Stimulated activated naive CD8-positive, alpha-beta T cell treated with anti-CD3 and anti-CD28 coated beads, Interleukin-15, Interleukin-2, amounts not matched to agents 100 U/mL and 50 U/mL, for 24 hours (primary cell): ENCODE results near the gene KCNJ5.
"Not testable (repeated sequence)": the region's sequence is repeated elsewhere in the genome, so short reads cannot be mapped to it uniquely, and the experiment has no call there.

Source experiments
- ATAC-seq: fragments of 150-1000 bp; cut with Tn5 transposase; one replicate; pipeline ENCODE4 v1.10.0; 2021
- DNase-seq: peaks from one replicate; pipeline ENCODE4 v3.0.0; 2021

The KCNJ5 gene

DNA sequence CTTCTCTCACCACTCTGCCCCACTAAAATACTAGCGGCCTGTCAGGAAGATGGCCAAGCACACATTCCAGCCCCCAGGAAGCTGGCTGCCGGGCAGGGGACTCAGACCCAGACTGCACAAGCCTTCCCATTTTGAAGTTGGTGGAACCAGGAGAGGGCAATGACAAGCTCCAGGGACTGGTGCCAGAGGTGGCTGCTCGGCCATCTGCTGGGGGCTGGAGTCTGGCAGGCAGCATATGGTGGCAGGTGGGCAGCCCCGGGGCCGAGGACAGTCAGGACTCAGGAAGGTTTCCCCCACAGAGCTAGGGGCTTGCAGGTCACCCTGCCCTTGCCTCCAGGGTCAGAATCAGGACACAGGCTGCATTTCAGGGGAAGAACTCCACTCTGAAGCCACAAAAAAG is 22.6 kb downstream of the KCNJ5 start:
- ATAC-seq: no peak
- DNase-seq: no peak

DNA sequence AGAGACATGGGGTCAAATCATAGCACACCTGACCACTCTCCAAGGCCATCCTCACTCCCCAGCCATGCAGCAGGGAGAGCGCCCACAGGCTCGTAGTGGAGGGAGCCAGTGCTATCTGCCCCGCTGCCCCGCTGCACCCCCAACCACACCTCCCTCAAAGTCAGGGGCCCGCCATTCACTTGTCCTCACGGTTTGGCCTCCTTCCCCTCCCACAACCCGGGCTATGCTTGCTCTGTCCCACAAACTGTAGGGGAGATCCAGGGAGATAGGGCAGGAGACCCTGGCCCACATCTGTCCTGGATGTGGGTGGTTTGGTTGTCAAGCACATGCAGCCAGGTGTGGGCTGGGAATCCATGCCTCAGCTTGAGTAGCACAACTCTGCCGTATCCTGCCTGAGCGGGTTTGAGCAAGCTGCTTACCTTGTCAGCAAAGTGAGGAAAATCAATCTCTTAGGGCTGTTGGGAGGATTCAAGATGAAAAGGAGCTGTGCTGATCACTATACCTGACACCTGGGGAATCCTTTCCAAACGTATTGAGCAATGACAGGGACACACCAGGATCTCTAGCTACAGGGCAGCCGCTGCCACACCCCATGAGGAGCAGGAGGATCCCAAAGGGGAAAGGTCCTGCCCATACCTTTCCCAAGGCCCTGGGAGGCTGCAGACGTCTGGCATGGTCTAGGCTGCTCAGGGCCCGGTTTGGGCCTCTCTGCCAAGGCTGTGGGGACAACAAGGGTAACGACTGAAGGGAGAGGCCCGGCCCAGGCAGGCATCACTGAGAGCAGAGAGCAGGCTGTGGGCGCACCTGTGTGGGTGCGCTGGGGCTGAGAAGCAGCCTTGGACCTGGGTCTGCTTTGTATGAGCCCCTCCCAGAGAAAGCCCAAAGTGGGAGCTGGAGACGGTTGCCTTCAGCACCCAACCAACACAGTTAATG is 23.3 kb downstream of the KCNJ5 start:
- DNase-seq (no peak), ATAC-seq (no peak)

DNA sequence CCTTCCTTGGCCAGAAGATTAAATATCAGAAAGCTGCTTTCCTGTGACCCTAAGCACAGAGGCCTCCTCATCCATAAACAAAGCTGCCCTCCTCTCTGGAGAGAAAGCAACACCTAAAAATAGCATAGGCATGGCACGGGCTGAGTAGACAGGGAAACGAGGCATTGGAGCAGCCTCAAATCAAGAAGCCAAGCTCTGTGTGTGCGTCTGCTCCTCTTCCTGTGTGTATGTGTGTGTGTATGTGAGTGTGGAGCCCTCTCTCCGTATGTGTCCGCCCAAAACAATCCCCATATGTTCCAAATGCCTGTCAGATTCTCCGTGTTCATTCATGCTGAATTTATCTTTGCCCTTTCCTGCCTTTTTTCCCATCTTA is 24.0 kb downstream of the KCNJ5 start:
- no peak for ATAC-seq
- DNase-seq: no peak

DNA sequence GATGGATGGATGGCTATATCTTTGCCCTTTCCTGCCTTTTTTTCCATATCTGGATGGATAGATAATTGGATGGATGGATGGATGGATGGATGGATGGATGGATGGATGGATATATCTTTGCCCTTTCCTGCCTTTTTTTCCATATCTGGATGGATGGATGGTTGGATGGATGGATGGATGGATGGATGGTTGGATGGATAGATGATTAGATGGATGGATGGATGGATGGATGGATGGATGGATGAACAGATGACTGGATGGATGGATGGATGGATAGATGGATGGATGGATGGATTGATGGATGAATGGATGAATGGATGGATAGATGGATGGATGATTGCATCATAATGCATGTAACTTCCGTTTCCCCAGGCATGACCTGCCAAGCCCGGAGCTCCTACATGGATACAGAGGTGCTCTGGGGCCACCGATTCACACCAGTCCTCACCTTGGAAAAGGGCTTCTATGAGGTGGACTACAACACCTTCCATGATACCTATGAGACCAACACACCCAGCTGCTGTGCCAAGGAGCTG is 24.9 kb downstream of the KCNJ5 start:
- ATAC-seq (no peak), DNase-seq (no peak)

DNA sequence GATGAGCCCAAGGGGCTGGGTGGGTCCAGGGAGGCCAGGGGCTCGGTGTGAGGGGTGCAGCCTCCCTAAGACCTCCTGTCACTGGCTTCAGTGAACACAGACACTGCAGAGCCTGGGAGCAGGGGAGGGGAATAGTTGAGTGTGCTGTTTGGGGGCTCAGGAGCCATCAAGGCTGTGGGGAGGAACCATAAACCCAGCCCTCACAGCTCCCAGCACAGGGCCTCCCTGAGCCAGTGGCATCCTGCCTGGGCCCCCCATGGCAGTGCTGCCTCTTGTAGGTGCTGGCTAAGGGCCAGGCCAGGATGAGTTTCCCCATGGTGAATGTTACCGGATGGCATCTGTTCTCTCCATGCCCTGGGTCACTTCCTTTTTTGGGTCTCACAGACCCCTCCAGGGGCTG is 25.5 kb downstream of the KCNJ5 start:
- DNase-seq (no peak), ATAC-seq (no peak)

DNA sequence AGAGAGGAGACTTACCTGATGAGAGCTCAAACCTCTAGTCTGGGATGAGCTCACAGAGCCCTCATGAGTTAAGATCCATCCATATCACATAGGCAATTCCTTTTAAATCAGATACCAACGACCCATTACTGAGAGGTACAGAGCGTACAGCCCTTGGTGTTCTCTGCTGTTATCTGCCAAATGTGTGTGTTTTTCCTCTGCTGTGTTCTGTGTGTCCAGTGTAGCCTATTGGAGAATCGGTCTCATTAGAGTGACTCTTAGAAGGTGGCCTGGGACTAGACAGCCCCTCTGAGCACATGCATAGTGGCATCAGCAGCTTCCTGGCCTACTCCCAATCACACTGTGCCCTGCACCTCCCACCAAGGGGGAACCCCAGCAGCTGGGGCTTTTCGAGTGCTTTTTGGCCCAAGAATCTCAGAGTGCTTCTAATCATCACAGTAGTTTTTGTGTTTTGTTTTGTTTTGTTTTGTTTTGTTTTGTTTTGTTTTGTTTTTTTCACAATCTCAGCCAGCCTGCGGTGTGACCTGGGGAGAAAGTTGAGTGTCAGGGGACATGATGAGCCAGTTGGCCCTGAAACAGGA is 26.1 kb downstream of the KCNJ5 start:
- ATAC-seq (no peak), DNase-seq (no peak)

DNA sequence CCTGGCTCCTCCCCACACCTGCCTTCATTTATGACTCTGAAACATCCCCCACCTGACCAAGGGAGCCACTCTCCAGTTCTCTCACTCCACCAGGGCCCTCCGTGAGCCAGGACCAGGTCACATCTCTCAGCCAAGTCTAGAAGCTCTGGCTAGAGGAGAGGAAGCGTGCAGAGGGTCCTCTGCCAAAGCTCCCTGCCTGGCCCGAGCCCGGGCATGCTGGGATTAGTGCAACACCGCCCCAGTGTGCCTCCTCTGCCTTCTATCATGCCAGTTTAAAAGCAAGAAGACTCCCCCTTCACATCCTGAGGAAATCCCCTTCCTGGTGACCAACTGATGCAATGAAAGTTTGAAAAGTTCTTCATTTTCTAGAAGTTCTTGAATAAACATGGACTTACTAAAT is 28.1 kb downstream of the KCNJ5 start:
- no peak for DNase-seq
- ATAC-seq: no peak

DNA sequence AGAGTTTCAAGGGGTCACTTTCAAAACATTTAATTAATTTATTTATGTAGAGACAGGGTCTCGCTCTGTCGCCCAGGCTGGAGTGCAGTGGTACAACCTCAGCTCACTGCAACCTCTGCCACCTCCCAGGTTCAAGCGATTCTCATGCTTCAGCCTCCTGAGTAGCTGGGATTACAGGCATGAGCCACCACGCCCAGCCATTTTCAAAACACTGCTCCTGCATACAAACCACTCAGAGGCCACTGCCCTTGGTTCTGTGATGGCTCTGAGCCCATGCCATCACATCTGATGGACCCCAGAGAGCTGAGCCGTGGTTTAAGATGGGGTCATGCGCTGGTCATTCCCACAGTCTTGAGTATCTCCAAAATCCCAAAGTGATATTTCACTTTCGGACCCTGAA is 28.5 kb downstream of the KCNJ5 start:
- ATAC-seq, DNase-seq: not testable (repeated sequence)

DNA sequence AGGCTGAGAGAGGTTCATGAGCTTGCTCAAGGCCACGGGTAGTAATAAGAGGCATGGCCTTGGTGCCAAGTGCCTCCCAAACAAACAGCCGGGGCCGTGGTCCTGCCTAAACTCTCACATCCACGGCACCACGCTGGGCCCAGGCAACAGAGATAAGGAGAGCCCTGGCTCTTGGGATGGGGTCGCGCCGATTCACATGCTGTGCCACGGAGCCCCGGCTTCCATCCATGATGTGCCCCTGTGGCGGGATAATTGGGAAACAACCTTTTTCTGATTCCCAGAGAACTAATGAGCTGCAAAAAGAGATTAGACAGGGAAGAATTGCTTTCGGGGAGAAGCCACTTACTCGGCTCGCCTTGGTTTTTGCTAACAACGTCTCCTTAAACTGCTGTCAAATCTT is 29.5 kb downstream of the KCNJ5 start:
- DNase-seq (no peak), ATAC-seq (no peak)

DNA sequence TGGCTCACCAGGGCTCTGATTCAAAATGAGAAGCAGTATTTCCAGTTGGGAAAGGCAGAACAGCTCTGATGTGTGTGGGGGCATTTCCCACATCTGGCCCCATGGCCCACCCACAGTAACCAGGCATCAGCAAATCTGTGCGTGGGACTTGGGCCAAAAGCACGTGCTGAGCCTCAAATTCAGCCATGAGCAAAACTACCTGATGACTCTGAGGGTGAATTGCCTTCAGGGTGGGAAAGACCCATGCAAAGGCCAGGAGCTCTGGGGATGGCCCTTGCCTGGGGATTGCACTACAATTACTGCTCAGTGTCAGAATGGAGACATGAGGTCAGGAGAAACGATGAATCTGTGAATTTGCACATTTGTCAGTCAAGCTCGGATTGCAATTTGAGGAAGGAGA is 30.6 kb downstream of the KCNJ5 start:
- ATAC-seq (peak; percentile 49), DNase-seq (no peak)

DNA sequence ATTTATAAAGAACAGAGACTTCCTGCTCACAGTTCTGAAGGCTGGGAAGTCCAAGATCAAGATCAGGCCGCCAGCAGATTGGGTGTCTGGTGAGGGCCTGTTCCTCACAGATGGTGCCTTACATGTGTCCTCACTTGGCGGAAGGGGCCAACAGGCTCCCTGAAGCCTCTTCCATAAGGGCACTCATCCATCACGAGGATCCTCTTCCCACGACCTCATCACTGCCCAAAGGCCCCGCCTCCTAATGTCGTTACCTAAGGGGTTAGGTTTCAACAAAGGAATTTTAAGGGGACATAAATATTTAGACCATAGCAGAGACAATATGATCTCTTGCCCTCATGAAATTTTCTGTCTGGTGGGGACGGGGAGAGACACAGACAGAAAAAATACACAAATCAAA is 32.9 kb downstream of the KCNJ5 start:
- DNase-seq: no peak
- no peak for ATAC-seq

DNA sequence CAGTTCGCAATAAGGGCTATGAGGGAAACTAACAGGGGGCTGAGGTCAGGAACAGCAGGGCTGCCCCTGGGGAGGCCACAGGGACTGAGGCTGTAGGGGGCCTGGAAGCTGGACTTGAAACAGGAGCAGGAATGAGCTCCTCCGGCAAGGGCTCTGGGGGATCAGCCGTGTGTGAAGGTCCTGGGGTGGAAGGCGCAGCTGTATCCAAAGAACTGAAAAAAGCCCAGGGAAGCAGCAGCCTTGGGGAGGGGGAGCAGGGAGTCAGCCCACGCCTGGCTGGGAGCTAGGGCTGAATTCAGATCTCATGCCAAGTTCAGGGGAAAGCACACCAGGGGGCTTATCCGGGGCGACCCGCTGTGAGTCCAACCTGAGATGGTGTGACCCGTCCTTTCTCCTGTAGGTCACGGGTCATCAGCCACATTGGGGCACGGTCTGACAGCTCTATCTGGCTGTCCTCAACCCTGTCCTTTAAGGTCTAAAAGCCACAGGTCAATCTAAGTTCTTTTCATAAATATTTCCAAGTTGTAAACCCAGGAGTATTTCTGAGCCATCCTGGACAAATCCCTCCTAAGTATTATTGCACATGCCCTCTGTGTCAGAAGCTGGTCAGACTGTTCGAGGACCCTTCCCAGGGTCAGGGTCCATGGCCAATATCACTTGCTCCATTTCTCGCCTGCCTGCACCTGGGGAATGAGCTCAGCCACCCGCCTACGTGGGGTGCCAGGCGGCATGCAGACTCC is 33.5 kb downstream of the KCNJ5 start:
- ATAC-seq (no peak), DNase-seq (no peak)

DNA sequence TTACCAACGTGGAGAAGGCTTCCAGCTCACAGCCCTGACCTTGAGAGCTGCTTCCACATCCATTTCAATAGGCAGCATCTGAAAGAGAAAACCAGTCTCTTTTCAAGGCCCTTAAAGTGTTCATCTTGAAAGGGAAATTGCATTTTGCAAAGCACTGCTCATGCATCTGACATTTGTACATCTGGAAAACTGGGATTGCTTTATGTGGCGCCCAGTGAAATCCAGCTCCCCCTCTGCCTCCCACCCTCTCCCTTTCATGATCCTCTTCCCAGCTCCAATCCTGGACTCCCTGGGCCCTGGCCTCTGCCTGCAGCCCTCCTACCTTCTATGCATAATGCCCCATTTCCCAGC is 34.1 kb downstream of the KCNJ5 start:
- DNase-seq: no peak
- no peak for ATAC-seq

DNA sequence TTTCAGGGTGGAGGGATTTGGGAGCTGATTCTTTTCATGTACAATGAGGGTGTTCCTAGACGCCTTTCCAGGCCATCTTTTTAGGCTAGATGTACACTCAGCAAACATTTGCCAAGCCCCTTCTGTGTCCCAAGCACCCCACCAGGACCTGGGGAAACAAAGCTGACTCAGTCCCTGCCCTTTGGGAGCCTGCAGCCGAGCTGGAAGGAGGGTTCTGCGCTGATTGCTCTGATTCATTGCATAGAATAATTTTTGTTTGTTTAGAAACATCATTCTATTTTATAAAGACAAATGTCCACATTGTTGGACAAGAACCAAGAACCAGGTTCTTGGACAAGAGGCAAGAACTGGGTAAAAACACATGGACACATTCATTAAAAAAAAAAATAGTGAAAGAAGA is 34.8 kb downstream of the KCNJ5 start:
- DNase-seq: no peak
- ATAC-seq: no peak

DNA sequence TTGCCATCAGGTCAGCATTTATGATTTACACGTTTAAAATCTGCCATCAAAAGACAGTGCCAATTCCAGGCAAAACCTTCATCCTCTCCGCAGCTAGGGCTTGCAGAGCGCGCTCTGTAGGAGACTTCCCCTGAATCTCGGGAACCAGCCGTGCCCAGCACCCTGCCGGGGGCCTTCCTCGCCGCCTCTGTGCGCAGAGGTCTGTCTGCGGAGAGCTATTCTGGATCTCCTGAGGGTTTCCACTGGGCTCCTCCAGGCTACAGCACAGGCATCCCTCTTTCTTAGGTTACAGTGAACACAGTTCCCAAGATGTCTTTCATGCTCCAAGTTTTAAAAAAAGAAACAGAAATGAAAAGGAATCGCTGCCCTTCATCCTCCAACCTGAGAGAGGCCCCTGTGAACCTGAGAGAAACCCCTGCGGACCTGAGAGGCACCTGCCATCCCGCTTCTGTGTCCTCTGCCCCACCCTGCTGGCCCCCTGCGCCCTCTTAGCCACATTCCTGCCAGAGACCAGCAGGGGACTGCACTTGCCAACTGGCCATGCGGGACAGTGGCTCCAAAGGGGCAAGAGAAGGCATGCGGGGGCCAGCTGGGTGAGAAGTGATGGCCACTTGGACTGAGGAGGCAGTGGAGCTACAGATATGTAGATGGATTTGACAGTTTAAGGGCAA is 35.4 kb downstream of the KCNJ5 start:
- DNase-seq (no peak), ATAC-seq (no peak)

DNA sequence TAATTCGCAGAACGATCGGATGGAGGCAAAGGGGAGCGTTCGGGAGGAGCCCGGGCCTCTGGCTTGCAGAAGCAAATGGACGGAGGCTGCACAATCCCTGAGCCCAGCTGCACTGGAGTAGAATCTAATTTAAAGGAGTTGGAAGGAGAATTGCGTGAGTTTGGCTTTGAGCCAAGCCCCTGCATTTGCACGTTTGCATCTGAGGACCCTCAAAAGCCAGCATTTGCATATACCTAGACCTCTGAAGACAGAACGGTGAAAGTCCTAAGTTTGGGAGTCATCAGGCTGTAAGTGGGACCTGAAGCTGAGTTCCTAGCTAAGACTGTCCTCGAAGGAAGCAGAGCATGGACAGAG is 35.9 kb downstream of the KCNJ5 start:
- DNase-seq: no peak
- no peak for ATAC-seq

DNA sequence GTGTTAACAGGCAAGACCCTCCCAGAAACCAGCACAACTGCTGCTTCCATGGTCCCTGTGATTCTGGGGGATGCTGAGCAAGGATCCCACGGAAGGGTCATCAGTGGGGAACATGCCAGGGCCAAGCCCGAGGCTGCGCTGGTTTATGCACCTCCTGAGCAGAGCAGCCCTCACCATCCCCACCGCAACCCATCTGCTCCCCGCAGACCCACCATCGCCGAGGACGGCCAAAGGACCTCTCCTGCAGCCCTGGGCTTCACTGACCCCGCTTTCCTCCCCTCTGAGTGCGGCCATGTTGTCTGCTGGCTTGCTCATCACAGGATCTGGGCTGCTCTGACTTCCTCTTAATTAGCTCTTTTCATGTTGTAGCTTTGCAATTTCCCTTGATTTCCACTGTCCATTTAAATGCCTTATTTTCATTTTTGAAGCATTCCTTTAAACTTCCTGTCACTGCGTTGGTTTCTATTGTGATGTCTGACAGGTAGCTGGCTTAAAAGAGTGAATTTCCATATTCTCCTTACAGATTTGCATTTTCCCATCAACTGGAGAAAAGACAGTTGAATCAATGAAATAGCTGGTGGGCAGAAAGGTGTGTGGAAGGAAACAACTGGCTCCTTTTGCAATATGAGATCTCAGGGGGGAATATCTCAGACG is 36.7 kb downstream of the KCNJ5 start:
- ATAC-seq: no peak
- no peak for DNase-seq

DNA sequence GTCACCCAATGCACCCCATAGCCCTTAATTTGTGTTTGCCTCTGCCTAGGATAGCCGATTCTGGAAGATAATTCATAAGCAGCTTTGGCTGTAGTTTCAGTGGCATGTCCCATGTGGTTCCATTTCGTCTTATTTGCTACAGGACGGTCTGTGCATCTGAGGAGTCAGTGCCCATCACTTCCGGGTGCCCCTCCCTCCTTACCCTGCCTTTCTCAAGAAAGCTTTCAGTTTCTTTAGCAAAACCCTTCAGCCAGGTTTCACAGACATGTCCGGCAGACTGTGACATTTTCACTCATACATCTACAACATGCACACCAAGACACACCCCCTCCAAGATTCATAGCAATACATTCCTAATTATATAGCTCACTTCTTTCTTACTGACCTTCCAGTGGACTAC is 37.2 kb downstream of the KCNJ5 start:
- DNase-seq: no peak

DNA sequence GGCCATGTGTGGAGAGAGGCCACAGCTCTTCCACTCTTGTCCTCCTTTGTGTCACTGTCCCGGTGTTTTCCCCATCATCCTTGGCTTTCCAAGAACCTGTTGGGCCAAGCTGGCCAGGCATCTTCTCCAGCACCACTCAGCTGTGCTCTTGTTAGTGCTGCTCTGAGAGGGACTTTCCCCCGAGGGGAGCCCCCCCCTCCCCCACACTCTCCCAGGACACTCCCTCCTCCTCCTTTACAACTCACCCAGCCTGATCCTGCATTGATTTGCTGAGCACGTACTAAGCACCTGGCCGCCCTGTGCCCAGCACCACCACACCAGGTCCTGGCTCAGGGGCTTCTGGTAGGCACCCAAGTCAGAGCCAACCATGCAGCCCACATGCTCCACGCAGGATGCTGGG is 38.3 kb downstream of the KCNJ5 start:
- ATAC-seq (peak; percentile 58), DNase-seq (peak; percentile 22)

More for the DNA sequence above, 37.2 kb downstream of the KCNJ5 start:
- ATAC-seq: peak; percentile 29

DNA sequence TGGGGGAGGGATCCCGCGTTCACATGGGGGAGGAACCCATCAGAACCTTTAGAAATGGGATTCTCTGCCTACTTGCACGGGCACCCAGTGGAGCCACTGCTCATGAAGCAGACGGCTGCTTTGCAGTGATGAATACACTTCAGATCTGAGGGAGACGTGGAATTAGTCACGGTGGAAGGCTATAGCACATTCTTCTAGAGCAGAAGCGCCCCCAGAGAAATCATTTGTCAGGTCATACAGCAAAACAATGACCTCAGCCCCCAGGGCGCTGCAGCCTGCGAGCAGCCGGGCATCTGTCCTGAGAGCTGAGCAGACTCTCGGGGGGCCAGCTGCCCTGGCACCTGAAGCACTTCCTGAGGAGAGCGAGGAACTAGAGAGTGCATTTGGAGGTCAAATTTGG is 38.8 kb downstream of the KCNJ5 start:
- no peak for DNase-seq

DNA sequence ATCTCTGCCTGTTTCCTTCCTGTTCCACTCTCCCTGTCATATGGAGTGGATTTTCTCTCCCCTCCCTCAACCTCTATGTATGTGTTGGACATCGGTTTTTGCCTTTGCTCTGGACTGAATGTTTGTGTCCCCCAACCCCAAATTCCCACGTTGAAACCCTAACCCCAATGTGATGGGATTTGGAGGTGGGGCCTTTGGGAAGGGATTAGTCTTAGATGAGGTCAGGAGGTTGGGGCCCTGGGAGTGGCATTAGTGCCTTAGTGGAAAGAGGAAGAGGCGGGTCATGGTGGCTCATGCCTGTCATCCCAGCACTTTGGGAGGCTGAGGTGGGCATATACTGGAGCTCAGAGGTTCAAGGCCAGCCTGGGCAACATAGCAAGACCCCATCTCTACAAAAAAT is 39.9 kb downstream of the KCNJ5 start:
- ATAC-seq: no peak
- DNase-seq: no peak

More for the DNA sequence above, 38.8 kb downstream of the KCNJ5 start:
- ATAC-seq: no peak

DNA sequence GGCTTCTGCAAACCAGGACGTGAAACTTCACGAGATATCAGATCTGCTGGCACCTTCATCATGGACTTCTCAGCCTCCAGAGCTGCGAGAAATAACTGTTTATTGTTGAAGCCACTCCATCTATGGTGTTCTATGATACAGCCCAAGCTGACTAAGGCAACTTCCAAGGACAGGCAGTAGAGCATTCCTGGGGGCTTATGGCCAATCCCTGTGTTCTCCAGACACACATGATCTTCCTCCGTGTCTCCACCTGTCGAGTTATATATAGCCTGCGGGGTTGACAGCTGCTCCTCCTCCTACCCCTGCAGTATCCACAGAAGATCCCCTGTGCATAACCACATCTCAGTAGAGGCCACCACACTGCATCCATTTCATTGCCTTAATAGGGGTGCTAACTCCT is 40.5 kb downstream of the KCNJ5 start:
- ATAC-seq: no peak
- no peak for DNase-seq
